HL-60 (cell line): Measurements from ENCODE around the gene CALN1.

Experiments
- DNase-seq, 2 experiments: peaks; one replicate each; pipeline ENCODE4 v3.0.0-alpha.2; 2010 to 2020; ENCODE audit warnings: low read depth in 1 of 2, low spot score in 1 of 2
- H3K27ac ChIP-seq: fragments of 250-450 bp; sonication (Bioruptor Pico); replicated peaks from 2 replicates; pipeline ENCODE4 v1.5.1; 2020; ENCODE audit warnings: mild to moderate bottlenecking, moderate library complexity
- H3K27me3 ChIP-seq: fragments of 250-450 bp; sonication (Bioruptor Pico); 2 replicates; pipeline ENCODE4 v1.5.1; 2021; ENCODE audit warnings: mild to moderate bottlenecking, moderate library complexity; ENCODE audit not compliant: insufficient read depth, poor library complexity, severe bottlenecking
- H3K4me3 ChIP-seq: replicated peaks from 2 replicates; pipeline ENCODE4 v1.5.1; 2011; ENCODE audit warnings: mild to moderate bottlenecking, control low read depth, low read length; ENCODE audit not compliant: insufficient read depth
- CTCF ChIP-seq: IDR thresholded peaks from one replicate; pipeline ENCODE4 v1.5.1; 2011; ENCODE audit warnings: low read length, control low read depth, inconsistent platforms; ENCODE audit not compliant: insufficient read depth
- GABPA ChIP-seq: IDR thresholded peaks from 2 replicates; pipeline ENCODE4 v1.6.1; 2012; ENCODE audit warnings: low read depth
- POLR2AphosphoS5 ChIP-seq: IDR thresholded peaks from 2 replicates; pipeline ENCODE4 v1.6.1; 2012; ENCODE audit warnings: low read depth
- REST ChIP-seq: IDR thresholded peaks from 2 replicates; pipeline ENCODE4 v1.6.1; 2012; ENCODE audit warnings: low read depth; ENCODE audit not compliant: insufficient replicate concordance
- SPI1 ChIP-seq: IDR thresholded peaks from 2 replicates; pipeline ENCODE4 v1.6.1; 2012; ENCODE audit warnings: low read depth, mild to moderate bottlenecking, borderline replicate concordance

Gene CALN1

GRCh38 chr7:72112992-72113391 lies 299.1 kb downstream of the CALN1 start:
- Histone ChIP-seq H3K4me3 (no peak overlapping the region), H3K27ac (no peak overlapping the region), H3K27me3 (no peaks in the 10 kb centered on the region)
- DNase-seq, result no peak
- TF ChIP-seq SPI1 (no peak), GABPA (no peak), POLR2AphosphoS5 (no peak)

- TF ChIP-seq GABPA, result no peak
- no peak for TF ChIP-seq REST
- no peak for TF ChIP-seq CTCF
- no peak for TF ChIP-seq POLR2AphosphoS5
- TF ChIP-seq SPI1, result no peak
- Histone ChIP-seq H3K4me3 (no peak overlapping the region), H3K27me3 (no peaks in the 10 kb centered on the region), H3K27ac (no peak overlapping the region)
- DNase-seq, result no peak
Observed at GRCh38 chr7:72112530-72112929, 299.6 kb downstream of the CALN1 start.

- no peaks in the 10 kb centered on the region for H3K27me3 ChIP-seq
- TF ChIP-seq REST, result no peak
- TF ChIP-seq POLR2AphosphoS5, result no peak
- no peak for TF ChIP-seq CTCF
- no peak for TF ChIP-seq GABPA
- no peak for TF ChIP-seq SPI1
- DNase-seq, result no peak
- H3K4me3 ChIP-seq, result no peak overlapping the region
- no peak overlapping the region for H3K27ac ChIP-seq
Observed at GRCh38 chr7:72111086-72111485, 301.1 kb downstream of the CALN1 start.

- Histone ChIP-seq H3K27me3 (no peaks in the 10 kb centered on the region), H3K27ac (no peak overlapping the region), H3K4me3 (no peak overlapping the region)
- DNase-seq, result no peak
- TF ChIP-seq CTCF (no peak), REST (no peak), GABPA (no peak), SPI1 (no peak), POLR2AphosphoS5 (no peak)
Observed at GRCh38 chr7:72109566-72109965, 302.6 kb downstream of the CALN1 start.
